ENCODE data around the gene ZMIZ1. TPM values are rescaled to one million over a fixed set of nuclear protein-coding genes. Genes with fewer than 3 reads are reported as not detected.

Gene ZMIZ1
- total and polyA plus RNA-seq, 2 donors (not counting 1 experiment from before 2014, with no cell fraction given): 6.3 to 30.6 TPM

DNA sequence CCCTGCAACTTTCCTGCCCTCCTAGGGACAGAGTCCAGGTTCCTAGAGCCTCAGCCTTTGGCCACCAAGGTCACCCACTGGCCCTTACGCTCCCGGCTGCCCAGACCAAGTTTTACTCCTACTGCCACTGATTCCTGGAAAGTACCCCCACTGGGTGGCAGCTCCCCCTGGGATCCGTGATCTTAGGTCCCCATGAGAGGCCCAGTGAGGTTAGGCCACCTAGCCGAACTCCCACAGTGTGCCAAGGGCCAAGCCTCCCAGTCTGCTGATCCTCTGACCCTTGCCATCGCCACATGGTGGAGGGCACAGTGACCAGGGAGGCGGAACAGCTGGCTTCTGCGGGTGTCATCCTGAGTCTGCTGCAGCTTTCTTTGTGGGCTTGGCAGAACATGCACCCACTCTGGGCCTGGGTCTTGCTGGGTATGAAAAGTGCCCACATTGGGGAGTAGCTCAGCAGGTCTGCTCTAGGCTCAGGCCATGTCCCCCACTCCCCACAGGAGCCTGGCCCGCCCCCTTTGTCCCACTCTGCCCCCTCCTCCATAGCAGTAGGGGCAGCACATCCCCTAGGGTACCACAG lies 238.0 kb downstream of the ZMIZ1 start:
- Histone ChIP-seq H3K4me3 (replicated peaks in 1 of 4; ENCODE audit: control extremely low read depth in 1 of 4, insufficient read depth in 1 of 4, low read depth in 3 of 4, low read length in 4 of 4) (no peak overlapping the region), H3K4me2 (ENCODE audit: extremely low read depth, insufficient read depth, low read length) (no peak overlapping the region), H3K9me3 (ENCODE audit: control insufficient read depth, insufficient read depth, low read depth, low read length) (no peaks in the 10 kb centered on the region), H3K79me2 (ENCODE audit: control insufficient read depth, insufficient read depth, low read length) (no peaks in the 10 kb centered on the region), H3K27me3 (ENCODE audit: control insufficient read depth, insufficient read depth, low read length) (no peaks in the 10 kb centered on the region), H2AFZ (ENCODE audit: low read length) (no peak overlapping the region), H3K9ac (ENCODE audit: insufficient read depth, low read length) (no peak overlapping the region), H4K20me1 (ENCODE audit: control insufficient read depth, extremely low read depth, insufficient read depth, low read length) (no peaks in the 10 kb centered on the region), H3K36me3 (ENCODE audit: control insufficient read depth, insufficient read depth, low read length) (peaks cover 56% of the 10 kb centered on the region), H3K4me1 (ENCODE audit: control insufficient read depth, extremely low read depth, insufficient read depth, low read length) (no peaks in the 10 kb centered on the region), H3K27ac (ENCODE audit: insufficient read depth, low read length) (no peak overlapping the region)
- no peak for DNase-seq (ENCODE audit: low read depth in 2 of 2)
- TF ChIP-seq, protein P1, sequence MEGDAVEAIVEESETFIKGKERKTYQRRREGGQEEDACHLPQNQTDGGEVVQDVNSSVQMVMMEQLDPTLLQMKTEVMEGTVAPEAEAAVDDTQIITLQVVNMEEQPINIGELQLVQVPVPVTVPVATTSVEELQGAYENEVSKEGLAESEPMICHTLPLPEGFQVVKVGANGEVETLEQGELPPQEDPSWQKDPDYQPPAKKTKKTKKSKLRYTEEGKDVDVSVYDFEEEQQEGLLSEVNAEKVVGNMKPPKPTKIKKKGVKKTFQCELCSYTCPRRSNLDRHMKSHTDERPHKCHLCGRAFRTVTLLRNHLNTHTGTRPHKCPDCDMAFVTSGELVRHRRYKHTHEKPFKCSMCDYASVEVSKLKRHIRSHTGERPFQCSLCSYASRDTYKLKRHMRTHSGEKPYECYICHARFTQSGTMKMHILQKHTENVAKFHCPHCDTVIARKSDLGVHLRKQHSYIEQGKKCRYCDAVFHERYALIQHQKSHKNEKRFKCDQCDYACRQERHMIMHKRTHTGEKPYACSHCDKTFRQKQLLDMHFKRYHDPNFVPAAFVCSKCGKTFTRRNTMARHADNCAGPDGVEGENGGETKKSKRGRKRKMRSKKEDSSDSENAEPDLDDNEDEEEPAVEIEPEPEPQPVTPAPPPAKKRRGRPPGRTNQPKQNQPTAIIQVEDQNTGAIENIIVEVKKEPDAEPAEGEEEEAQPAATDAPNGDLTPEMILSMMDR (conservative IDR thresholded peaks at IDR 0.05 in 1 of 2, IDR thresholded peaks at IDR 0.05 in 1 of 2; ENCODE audit: low read depth in 1 of 2, low read length in 2 of 2): no peak
- no peak for TF ChIP-seq EZH2 (IDR thresholded peaks at IDR 0.05; ENCODE audit: low read length, missing control alignments)

- H3K27ac ChIP-seq (ENCODE audit: insufficient read depth, low read length): no peak overlapping the region
- H3K36me3 ChIP-seq (ENCODE audit: control insufficient read depth, insufficient read depth, low read length): peaks cover 58% of the 10 kb centered on the region
- H3K4me2 ChIP-seq (ENCODE audit: extremely low read depth, insufficient read depth, low read length): no peak overlapping the region
- DNase-seq (ENCODE audit: low read depth in 2 of 2): no peak
- no peak overlapping the region for H2AFZ ChIP-seq (ENCODE audit: low read length)
- H3K9ac ChIP-seq (ENCODE audit: insufficient read depth, low read length): no peak overlapping the region
- no peaks in the 10 kb centered on the region for H4K20me1 ChIP-seq (ENCODE audit: control insufficient read depth, extremely low read depth, insufficient read depth, low read length)
- H3K9me3 ChIP-seq (ENCODE audit: control insufficient read depth, insufficient read depth, low read depth, low read length): no peaks in the 10 kb centered on the region
- no peaks in the 10 kb centered on the region for H3K4me1 ChIP-seq (ENCODE audit: control insufficient read depth, extremely low read depth, insufficient read depth, low read length)
- no peaks in the 10 kb centered on the region for H3K79me2 ChIP-seq (ENCODE audit: control insufficient read depth, insufficient read depth, low read length)
- no peaks in the 10 kb centered on the region for H3K27me3 ChIP-seq (ENCODE audit: control insufficient read depth, insufficient read depth, low read length)
- H3K4me3 ChIP-seq (replicated peaks in 1 of 4; ENCODE audit: control extremely low read depth in 1 of 4, insufficient read depth in 1 of 4, low read depth in 3 of 4, low read length in 4 of 4): no peak overlapping the region
- TF ChIP-seq, protein P1 (conservative IDR thresholded peaks at IDR 0.05 in 1 of 2, IDR thresholded peaks at IDR 0.05 in 1 of 2; ENCODE audit: low read depth in 1 of 2, low read length in 2 of 2): no peak
- TF ChIP-seq EZH2 (IDR thresholded peaks at IDR 0.05; ENCODE audit: low read length, missing control alignments): no peak
Observed at GRCh38 chr10:79308016-79308415, 239.2 kb downstream of the ZMIZ1 start.

DNA sequence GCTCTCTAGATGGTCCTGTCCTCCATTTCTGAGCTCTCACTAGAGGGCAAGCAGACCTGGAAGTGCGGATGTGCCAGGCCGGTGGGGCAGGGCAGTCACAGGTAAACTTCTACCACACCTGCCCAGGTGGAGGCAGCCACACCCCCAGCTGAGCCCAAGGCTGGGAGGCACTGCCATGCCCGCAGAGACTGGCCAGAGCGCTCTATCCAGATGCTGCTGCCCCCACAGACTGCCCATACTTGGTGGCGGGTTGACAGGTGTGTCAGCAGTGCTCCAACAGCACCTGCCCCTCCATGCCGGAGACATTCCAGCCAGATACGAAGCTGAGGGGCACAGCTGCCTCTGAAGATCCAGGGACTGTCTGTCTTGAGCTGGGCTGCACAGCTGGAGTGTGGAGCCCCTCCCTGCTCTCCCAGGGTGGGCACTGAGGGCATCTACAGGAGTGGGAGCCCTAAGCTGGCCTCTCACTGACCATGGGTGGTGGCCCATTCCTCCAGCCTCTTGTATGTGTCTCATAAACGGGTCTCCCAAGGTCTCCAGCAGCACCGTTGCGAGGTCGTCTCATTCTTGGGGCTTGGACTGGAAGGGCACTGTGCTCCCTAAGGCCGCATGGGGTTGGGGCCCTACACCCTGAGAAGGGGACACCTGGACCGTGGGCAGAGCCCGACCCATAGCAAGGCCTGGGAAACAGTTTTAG lies 240.4 kb downstream of the ZMIZ1 start:
- H3K27me3 ChIP-seq (ENCODE audit: control insufficient read depth, insufficient read depth, low read length): no peaks in the 10 kb centered on the region
- H3K9me3 ChIP-seq (ENCODE audit: control insufficient read depth, insufficient read depth, low read depth, low read length): no peaks in the 10 kb centered on the region
- H3K4me2 ChIP-seq (ENCODE audit: extremely low read depth, insufficient read depth, low read length): no peak overlapping the region
- peaks cover 56% of the 10 kb centered on the region for H3K36me3 ChIP-seq (ENCODE audit: control insufficient read depth, insufficient read depth, low read length)
- H3K9ac ChIP-seq (ENCODE audit: insufficient read depth, low read length): no peak overlapping the region
- no peak overlapping the region for H2AFZ ChIP-seq (ENCODE audit: low read length)
- H3K4me3 ChIP-seq (replicated peaks in 1 of 4; ENCODE audit: control extremely low read depth in 1 of 4, insufficient read depth in 1 of 4, low read depth in 3 of 4, low read length in 4 of 4): no peak overlapping the region
- TF ChIP-seq, protein P1 (conservative IDR thresholded peaks at IDR 0.05 in 1 of 2, IDR thresholded peaks at IDR 0.05 in 1 of 2; ENCODE audit: low read depth in 1 of 2, low read length in 2 of 2): no peak
- TF ChIP-seq EZH2 (IDR thresholded peaks at IDR 0.05; ENCODE audit: low read length, missing control alignments): no peak
- no peak overlapping the region for H3K27ac ChIP-seq (ENCODE audit: insufficient read depth, low read length)
- DNase-seq (ENCODE audit: low read depth in 2 of 2): no peak
- no peaks in the 10 kb centered on the region for H3K79me2 ChIP-seq (ENCODE audit: control insufficient read depth, insufficient read depth, low read length)
- no peaks in the 10 kb centered on the region for H4K20me1 ChIP-seq (ENCODE audit: control insufficient read depth, extremely low read depth, insufficient read depth, low read length)
- no peaks in the 10 kb centered on the region for H3K4me1 ChIP-seq (ENCODE audit: control insufficient read depth, extremely low read depth, insufficient read depth, low read length)

All from fibroblast of lung (primary cell).